ENCODE results near the gene DCDC1.

GRCh38 chr11:31417816-31418215, 48.3 kb upstream of the DCDC1 start:
- TF ChIP-seq RFX5 (IDR thresholded peaks at IDR 0.05): no peak
- no peak for TF ChIP-seq ZNF302 (CRISPR knock-in tag; IDR thresholded peaks at IDR 0.05)
- no peak for TF ChIP-seq CTCF (IDR thresholded peaks at IDR 0.05)
- TF ChIP-seq CHD4 (IDR thresholded peaks at IDR 0.05; ENCODE audit: borderline replicate concordance): no peak
- TF ChIP-seq MAX (IDR thresholded peaks at IDR 0.05): no peak
- no peak for TF ChIP-seq EP300 (IDR thresholded peaks at IDR 0.05)
- no peak for TF ChIP-seq JUN (IDR thresholded peaks at IDR 0.05)
- no peak for TF ChIP-seq E2F6 (IDR thresholded peaks at IDR 0.05; ENCODE audit: borderline replicate concordance, low read depth)
- no peak for TF ChIP-seq CEBPB (IDR thresholded peaks at IDR 0.05)
- no peak for TF ChIP-seq POLR2A (IDR thresholded peaks at IDR 0.05; ENCODE audit: low read length)
- TF ChIP-seq SMC3 (IDR thresholded peaks at IDR 0.05): no peak

Measured in A549 (cell line).